GM19099 (cell line): ENCODE measurements around the gene SPDEF.

Source experiments
- POLR2A ChIP-seq: IDR thresholded peaks from 3 replicates; pipeline ENCODE4 v1.6.1; 2011; ENCODE audit warnings: low read depth; ENCODE audit not compliant: insufficient read length; ENCODE audit errors: extremely low read depth

The SPDEF gene

DNA sequence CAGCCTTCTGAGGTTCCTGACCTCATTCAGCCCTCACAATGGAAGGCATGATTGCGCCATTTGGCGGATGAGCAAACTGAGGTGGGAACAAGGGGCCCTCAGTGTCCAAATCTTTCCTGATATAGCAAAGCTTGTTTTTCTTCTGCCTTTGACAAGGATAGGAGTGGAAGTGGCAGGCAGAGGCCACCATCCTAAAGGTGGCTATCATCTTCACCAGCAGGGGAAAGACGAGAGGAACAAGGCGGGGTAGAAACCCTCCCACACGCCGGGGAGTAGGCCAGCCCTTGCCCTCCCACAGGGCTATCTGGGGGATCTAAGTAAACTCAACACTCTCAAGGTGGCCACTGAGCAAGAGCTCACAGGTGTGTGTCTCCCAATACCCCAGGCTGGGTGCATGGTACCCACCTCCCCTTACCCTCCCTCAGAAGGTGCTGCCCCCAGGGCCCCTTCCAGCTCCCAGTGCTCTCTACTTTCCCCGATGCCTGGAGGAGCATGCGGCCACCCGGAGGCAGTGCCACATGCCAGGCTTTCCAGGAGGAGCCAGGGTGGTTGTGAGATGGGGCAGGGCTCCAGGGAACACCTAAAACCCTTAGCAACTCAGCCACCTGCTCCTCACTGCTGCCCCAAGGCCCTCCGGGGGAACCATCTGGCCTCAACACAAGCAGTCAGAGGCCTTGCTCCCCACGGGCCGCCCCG, 11.2 kb downstream of the SPDEF start:
- TF ChIP-seq POLR2A, result no peak

DNA sequence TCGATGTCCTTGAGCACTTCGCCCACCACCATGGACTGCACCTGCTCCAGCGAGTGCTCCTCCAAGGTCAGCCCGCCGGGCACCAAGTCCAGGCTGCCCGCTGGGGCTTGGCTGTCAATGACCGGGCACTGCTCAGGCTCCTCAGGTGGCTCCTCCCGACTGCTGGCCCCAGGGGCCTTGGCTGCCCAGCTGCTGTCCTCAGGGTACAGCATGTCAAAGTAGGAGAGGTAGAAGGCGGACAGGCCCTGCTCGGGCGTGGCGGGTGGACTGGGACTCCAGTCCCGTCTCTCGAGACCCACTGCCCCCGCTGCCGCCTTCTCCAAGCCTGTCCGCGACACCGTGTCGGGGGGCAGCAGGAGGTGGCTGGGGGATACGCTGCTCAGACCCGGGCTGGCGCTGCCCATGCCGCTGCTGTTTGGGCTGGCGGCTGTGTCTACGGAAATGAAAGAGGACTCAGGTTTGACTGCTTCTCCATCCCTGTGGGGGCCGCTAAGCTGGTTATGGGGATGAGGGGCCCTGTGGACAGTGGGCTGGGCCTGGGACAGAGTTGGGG, 12.0 kb downstream of the SPDEF start:
- no peak for TF ChIP-seq POLR2A

- TF ChIP-seq POLR2A, result no peak
Measured at GRCh38 chr6:34543421-34543820, 12.7 kb downstream of the SPDEF start.

DNA sequence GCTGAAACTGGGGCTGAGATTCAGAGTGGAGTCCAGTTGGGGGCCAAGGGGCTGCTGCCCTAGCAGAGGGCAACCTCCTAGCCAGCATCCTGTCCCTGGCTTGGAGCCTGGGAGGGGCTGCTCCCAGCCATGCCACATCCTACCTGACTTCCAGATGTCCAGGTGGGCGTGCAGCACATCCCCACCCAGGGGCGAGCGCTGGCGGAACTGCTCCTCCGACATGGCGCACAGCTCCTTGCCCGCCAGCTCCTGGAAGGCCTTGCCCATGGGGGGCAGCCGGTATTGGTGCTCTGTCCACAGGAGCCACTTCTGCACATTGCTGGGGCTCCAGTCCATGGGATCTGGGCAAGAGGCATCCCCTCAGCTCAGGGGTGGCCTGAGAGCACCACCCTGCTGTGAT, 15.3 kb downstream of the SPDEF start:
- no peak for TF ChIP-seq POLR2A

DNA sequence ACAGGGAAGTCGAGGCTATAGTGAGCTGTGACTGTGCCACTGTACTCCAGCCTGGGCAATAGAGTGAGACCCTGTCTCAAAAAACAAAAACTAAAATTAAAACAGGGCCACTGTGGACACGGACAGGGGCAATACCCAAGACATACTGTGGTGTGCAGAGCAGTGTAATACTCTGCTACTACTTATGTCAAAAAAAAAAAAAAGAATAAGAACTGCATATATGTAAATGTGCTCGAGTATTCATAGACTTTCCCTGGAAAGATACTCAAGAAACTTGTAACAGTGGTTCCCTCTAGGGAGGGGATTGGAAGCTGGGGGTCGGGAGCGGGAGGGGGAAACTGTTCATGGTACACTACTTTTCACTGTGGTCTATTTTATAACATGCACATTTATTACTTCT, 15.9 kb downstream of the SPDEF start:
- TF ChIP-seq POLR2A, result no peak

- no peak for TF ChIP-seq POLR2A
Measured at GRCh38 chr6:34539181-34539580, 16.9 kb downstream of the SPDEF start.

- TF ChIP-seq POLR2A, result no peak
Measured at GRCh38 chr6:34538581-34538980, 17.5 kb downstream of the SPDEF start.

- TF ChIP-seq POLR2A, result no peak
Measured at GRCh38 chr6:34537922-34538550, 18.1 kb downstream of the SPDEF start.

GRCh38 chr6:34536959-34537848, 18.9 kb downstream of the SPDEF start:
- TF ChIP-seq POLR2A, result no peak

GRCh38 chr6:34536251-34536958, 19.7 kb downstream of the SPDEF start:
- no peak for TF ChIP-seq POLR2A

GRCh38 chr6:34535646-34536045, 20.5 kb downstream of the SPDEF start:
- TF ChIP-seq POLR2A, result no peak

DNA sequence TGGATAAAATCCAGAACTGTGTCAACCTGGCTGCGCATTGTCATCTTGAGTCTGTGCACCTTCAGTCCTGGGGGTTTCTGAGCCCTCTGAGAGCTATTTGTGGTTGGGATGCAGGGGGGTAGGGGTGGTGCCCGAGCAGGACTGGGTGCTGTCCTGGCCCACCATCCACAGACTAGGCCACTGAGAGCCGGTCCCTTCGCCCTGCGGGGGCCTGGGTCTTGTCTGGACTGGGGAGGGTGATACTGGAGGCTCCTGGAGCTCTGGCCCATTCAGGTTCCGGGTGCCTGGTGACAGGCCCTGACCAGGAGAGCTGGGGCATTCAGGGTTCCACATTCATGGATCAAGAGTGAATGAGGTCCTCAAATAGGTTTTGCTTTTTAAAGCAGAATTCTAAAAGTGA, 20.9 kb downstream of the SPDEF start:
- TF ChIP-seq POLR2A, result no peak

DNA sequence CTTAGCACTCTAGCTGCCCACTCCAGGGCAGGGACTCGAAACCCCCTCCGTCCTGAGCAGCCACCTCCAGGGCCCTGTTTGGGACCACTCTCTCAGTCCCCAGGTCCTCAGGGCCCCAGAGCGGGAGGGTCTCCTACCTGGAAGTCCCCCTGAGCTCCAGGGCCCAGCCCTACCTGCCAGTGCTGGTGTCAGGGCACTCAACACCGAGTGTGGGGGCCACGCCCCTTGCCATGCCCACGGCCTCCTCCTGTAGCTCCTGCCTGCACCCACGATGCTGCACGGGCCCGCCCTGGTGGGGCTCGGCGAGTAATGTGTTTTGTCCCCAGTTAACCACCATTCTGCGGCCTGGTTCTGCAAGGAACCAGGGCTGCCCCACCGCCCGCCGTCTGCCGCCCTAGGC, 21.5 kb downstream of the SPDEF start:
- TF ChIP-seq POLR2A, result no peak

DNA sequence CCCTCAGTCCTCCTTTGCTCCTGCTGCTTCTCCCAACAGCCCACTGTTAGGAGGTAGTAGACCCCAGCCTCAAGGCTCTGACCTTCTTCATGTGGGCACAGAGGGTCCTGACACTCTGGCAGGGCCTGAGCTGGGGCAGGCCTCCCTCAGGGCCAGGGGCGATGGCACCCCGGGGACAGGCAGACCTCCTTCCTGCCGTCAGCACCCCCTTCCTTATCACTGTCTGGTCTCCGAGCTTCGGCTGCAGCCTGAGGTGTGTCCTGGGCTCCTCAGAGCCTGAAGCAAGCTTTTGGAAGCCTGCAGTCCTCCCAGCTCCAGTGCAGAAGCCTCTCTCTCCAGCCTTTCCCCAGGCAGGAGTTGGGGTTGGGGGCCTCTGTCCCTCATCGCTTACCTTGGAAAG, 22.0 kb downstream of the SPDEF start:
- no peak for TF ChIP-seq POLR2A

GRCh38 chr6:34532230-34532629, 23.9 kb downstream of the SPDEF start:
- no peak for TF ChIP-seq POLR2A
